GM13977 (cell line): Measurements from ENCODE around the gene NECTIN1.

Experiments used
- DNase-seq: peaks from one replicate; pipeline ENCODE4 v3.0.0; 2012; ENCODE audit warnings: low spot score
- CTCF ChIP-seq: IDR thresholded peaks from 2 replicates; pipeline ENCODE4 v1.5.1; 2012; ENCODE audit warnings: mild to moderate bottlenecking, control low read depth; ENCODE audit not compliant: insufficient read depth; ENCODE audit errors: extremely low read depth, missing control alignments
- in situ Hi-C: fragments of 300-500 bp; cut with MboI; formaldehyde crosslinking; loops from one replicate; pipeline ENCODE4 v1.12.0; 2022; ENCODE audit warnings: low sequenced_read_pairs, low pct_unique_long_range_greater_than_20kb, mixed read lengths, inconsistent platforms; ENCODE audit not compliant: unreplicated experiment

The NECTIN1 gene

GRCh38 chr11:119677840-119678239 is 51.2 kb downstream of the NECTIN1 start:
- TF ChIP-seq CTCF: no peak
- in situ Hi-C loops: loop anchor here (10.0 kb wide), 1 partner anchor 427 kb away; no protein-coding TSS in a partner anchor
- DNase-seq: no peak

- in situ Hi-C loops: loop anchor here (10.0 kb wide), 1 partner anchor 428 kb away; no protein-coding TSS in a partner anchor
- no peak for DNase-seq
- TF ChIP-seq CTCF: no peak
These were observed 52.5 kb downstream of the NECTIN1 start for GRCh38 chr11:119676461-119677020.

GRCh38 chr11:119673759-119674336 is 55.2 kb downstream of the NECTIN1 start:
- peak; percentile 82 for TF ChIP-seq CTCF
- in situ Hi-C loops: loop anchor here (10.0 kb wide), 1 partner anchor 431 kb away; no protein-coding TSS in a partner anchor
- DNase-seq: peak; percentile 86

GRCh38 chr11:119673052-119673758 is 55.8 kb downstream of the NECTIN1 start:
- in situ Hi-C loops: loop anchor here (10.0 kb wide), 1 partner anchor 432 kb away; no protein-coding TSS in a partner anchor
- TF ChIP-seq CTCF: no peak
- DNase-seq: no peak

- in situ Hi-C loops: loop anchor here (10.0 kb wide), 1 partner anchor 432 kb away; no protein-coding TSS in a partner anchor
- TF ChIP-seq CTCF: no peak
- DNase-seq: no peak
These were observed 56.4 kb downstream of the NECTIN1 start for GRCh38 chr11:119672597-119672996.

GRCh38 chr11:119671561-119672015 is 57.4 kb downstream of the NECTIN1 start:
- in situ Hi-C loops: loop anchor here (10.0 kb wide), 1 partner anchor 433 kb away; no protein-coding TSS in a partner anchor
- no peak for DNase-seq
- TF ChIP-seq CTCF: no peak
